Measurements from ENCODE around the gene CT47B1.
"Not testable (repeated sequence)": the region's sequence is repeated elsewhere in the genome, so short reads cannot be mapped to it uniquely, and the experiment has no call there.

DNA sequence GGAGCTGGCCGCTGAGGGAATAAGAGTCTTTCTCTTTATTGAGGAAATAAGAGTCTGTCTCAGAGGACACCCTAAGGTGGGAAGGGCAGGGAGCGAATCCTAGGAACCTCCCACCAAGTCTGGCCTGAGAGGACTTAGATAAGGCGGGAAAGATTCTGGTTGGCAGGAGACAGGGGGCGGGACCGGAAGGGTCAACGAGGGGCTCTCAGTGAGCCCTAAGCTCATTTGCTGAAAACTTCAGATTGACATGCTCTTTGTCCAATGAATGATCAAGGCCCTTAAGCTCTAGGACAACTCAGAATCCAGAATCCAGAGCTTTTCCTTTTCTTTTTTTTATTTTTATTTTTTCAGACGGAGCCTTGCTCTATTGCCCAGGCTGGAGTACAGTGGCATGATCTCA lies at the start of gene CT47B1:
- TF ChIP-seq POLR2A, POLR2AphosphoS5 (IDR thresholded peaks at IDR 0.05): not testable (repeated sequence)
- TF ChIP-seq, protein P1, sequence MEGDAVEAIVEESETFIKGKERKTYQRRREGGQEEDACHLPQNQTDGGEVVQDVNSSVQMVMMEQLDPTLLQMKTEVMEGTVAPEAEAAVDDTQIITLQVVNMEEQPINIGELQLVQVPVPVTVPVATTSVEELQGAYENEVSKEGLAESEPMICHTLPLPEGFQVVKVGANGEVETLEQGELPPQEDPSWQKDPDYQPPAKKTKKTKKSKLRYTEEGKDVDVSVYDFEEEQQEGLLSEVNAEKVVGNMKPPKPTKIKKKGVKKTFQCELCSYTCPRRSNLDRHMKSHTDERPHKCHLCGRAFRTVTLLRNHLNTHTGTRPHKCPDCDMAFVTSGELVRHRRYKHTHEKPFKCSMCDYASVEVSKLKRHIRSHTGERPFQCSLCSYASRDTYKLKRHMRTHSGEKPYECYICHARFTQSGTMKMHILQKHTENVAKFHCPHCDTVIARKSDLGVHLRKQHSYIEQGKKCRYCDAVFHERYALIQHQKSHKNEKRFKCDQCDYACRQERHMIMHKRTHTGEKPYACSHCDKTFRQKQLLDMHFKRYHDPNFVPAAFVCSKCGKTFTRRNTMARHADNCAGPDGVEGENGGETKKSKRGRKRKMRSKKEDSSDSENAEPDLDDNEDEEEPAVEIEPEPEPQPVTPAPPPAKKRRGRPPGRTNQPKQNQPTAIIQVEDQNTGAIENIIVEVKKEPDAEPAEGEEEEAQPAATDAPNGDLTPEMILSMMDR (IDR thresholded peaks at IDR 0.05): not testable (repeated sequence)

All from suprapubic skin (tissue), 4 donors.